ENCODE results near the gene ZBTB40.

ZBTB40 gene

DNA sequence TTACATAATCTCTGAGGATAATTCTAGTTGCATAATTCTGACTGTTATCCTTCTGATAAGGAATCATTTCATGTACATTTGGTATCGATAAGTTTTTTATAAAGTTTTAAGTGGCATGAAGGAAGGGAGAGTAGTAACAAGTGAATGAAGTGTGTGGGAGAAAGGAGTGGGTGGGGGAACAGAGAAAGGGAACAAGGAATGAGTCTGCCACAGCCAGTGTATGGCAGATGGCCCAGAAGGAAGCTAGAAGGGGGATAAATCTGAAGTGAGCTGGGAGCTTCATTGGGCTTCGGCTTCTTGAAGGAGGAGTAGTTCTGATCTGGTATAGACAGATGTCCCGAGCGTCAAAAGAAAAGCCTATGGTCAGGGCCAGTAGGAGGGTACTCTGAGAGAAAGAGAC, 18.6 kb downstream of the ZBTB40 start:
- FAIRE-seq, result no peak
- DNase-seq (ENCODE audit: low spot score), result no peak

DNA sequence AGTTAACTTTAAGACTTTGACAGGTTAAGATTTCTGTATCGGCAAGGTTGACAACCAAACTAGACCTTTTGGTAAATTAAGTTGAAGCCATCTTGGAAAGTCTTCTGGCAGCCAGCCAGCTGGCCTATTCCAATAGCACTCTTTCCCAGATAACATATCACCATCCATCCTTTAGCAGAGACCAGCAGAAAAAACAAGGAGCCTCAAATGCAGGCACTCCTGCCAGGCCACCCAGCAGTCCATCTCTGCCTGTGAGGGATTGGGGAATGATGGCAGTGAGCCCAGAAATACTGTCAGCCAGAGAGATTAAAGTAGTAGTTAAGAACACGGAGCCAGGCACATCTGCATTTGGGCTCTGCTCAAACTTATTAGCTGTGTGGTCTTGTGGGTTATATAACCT, 19.4 kb downstream of the ZBTB40 start:
- no peak for FAIRE-seq
- no peak for DNase-seq (ENCODE audit: low spot score)

DNA sequence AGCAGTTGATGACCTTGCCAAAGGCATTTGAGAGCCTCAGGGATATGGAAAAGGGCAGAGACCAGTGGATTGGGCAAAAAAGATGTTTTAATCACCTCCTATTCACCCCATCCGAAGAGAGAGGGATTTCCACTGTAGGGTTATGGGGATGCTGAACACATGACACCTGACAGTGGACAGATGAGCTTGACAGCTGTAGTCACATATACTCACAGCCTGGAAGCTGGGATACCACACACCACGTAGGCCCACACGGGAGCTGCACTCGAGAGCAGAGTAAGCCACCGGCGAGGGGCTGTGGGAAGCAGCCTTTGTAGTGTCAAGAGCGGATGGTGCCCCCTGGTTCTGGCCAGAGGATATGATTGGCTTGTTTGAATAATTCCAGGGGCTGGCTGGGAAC, 20.0 kb downstream of the ZBTB40 start:
- FAIRE-seq (no peak), DNase-seq (ENCODE audit: low spot score) (no peak)

DNA sequence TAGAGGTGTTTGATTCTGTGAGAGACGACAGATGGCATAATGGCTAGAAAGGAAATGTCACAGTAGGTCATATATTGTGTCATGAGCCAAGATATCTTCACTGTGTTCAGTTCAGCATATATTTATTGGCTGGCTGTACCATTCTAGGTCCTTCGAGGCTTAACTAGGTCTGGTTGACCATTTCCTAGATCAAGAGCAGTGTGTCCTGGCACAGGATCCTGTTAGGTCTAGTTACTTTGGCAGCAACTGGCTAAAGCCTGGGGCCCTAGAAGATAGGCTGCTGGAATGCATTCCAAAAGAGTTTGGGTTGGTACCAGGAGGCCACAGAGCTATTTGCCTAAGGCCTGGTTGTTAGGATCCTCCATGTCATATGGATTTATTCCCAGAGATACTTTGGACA, 20.9 kb downstream of the ZBTB40 start:
- FAIRE-seq (no peak), DNase-seq (ENCODE audit: low spot score) (no peak)

DNA sequence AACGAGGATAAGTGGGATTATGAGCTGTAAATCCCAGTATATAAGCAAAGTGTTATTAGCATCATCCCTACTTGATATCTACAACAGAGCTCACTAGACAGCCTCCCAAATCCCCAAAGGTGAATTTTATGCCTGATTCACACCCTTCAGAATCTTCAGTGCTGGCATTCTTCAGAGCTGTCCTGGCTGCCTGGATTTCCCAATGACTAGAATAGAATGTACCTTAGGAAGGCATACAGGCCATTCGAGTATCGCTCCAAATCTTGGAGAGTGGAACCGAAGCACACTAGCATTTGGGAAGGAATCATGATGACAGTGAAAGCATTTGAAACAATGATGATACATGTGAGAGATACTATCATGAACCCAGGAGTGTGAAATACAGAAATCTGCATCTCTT, 22.3 kb downstream of the ZBTB40 start:
- no peak for DNase-seq (ENCODE audit: low spot score)
- FAIRE-seq, result no peak

DNA sequence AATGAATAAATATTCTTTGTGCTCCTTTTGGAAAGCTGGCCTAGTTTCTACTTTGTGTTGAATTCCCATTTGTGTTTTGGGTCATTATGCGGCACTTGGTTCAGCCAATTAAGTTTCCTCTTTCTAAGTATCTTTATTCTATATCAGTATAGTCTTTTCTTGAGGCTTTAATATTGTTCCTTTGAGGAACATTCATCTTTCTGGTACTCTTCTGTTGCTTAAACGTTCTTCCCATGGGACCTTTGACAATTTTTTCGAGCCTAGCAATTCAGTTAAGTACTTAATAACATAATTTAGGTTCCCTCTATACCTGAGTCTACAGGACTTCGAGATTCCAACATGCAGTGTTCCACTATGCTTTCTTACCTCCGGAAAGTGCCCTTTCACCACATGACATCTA, 24.9 kb downstream of the ZBTB40 start:
- DNase-seq (ENCODE audit: low spot score), result no peak
- no peak for FAIRE-seq

DNA sequence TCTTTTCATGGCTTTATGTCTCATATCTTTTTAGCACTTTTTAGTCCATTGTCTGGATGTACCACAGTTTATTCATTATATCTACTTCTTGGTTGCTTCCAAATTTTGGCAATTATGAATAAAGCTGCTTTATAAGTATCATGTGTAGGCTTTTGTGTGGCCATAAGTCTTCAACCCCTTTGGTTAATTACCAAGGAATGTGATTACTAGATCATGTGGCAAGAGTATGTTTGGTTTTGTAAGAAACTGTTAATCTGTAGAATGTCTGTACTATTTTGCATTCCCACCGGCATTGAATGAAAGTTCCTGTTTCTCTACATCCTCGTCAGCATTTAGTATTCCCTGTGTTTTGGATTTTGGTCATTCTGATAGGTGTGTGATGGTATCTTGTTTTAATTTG, 31.5 kb downstream of the ZBTB40 start:
- no peak for FAIRE-seq

DNA sequence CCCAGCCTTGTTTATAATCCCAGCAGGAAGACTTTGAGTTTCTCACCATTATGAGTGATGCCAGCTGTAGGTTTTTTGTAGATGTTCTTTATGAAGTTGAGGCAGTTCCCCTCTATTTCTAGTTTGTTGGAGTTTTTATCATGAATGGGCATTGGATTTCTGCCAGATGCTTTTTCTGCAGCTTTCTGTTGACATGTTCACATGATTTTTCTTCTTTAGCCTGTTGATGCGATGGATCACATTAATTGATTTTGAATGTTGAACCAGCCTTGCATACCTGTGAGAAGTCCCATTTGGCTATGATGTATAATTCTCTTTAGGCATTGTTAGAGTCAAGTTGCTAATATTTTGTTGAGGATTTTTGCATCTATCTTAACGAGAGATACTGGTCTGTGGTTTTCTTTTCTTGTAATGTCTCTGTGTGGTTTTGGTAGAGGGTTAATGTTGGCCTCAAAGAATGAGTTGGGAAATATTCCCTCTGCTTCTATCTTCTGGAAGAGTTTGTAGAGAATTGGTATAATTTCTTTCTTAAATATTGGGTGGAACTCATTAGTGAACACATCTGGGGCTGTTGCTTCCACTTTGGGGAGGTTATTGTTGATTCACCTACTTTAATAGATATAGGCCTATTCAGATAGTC, 33.2 kb downstream of the ZBTB40 start:
- no peak for FAIRE-seq
- no peak for DNase-seq (ENCODE audit: low spot score)

More for the DNA sequence above, 31.5 kb downstream of the ZBTB40 start:
- DNase-seq (ENCODE audit: low spot score), result no peak

DNA sequence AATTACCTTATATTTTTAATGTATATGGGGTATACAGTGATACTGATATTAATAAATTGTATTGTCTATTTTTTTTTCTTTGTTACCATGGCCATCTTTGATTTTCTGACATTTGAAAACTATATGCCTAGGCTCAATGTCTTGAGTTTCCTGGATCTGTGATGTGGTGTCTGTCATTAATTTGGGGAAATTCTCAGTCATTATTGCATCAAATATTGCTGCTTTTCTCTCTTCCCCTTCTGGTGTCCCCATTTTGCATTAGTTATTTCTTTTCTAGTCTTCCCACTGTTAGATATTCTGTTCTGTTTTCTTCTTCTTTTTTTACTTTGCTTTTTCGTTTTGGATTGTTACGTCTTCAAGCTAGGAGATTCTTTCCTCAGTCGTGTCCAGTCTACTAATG, 33.8 kb downstream of the ZBTB40 start:
- no peak for FAIRE-seq
- DNase-seq (ENCODE audit: low spot score), result no peak

DNA sequence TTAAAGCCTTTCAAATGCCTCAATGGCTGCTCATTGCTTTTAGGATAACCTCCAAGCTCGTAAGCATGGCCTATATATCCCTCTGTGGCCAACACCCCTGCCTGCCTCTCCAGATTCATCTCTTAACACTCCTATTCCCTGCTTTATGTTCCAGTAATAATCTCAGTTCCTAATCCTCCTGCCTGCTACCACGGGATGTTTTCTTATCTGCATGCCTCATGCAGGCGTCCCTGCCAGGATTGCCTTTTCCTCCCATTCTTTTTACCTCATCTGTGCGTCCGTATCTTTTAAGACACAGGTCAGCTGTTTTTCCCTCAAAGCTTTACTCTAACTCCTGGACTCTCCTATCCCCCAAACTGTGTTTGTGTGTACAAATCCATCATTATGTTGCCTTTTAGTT, 36.1 kb downstream of the ZBTB40 start:
- DNase-seq (ENCODE audit: low spot score) (no peak), FAIRE-seq (no peak)

DNA sequence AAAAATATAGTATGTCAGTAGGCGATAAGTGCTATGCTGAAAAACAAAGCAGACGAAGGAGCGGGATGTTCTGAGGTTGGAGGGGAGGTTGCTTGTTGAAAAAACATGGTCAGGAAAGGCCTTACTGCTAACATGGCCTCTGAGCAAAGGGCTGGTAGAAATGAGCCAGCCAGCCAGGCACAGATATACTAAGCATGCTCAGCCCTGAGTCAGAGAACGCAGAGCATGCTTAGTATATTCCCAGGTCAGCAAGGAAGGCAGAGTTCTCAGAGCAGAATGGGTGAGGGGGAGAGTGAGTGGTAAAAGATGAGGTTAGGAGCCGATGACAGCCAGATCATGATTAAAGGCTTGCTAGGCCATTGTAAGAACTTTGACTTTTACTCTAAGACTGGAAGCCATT, 36.7 kb downstream of the ZBTB40 start:
- no peak for DNase-seq (ENCODE audit: low spot score)
- no peak for FAIRE-seq

DNA sequence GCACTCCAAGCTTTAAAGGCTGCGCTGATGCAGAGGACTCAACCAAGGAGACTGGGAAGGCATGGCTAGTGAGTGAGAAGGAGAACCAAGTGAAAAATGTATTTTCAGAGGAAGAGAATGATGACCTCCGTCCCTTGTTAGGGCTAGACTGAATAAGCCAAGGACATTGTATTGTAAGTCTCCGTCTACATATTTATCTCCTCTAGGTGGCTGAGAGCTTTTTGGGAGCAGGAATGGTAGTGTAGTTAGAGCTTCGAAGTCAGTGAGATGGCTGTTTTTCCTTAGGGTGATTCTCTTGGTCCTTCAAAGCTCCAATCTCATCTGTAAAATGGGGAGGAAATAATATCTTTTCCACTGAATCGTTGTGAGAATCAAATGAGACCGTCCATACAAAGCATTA, 37.6 kb downstream of the ZBTB40 start:
- no peak for FAIRE-seq
- DNase-seq (ENCODE audit: low spot score), result no peak

DNA sequence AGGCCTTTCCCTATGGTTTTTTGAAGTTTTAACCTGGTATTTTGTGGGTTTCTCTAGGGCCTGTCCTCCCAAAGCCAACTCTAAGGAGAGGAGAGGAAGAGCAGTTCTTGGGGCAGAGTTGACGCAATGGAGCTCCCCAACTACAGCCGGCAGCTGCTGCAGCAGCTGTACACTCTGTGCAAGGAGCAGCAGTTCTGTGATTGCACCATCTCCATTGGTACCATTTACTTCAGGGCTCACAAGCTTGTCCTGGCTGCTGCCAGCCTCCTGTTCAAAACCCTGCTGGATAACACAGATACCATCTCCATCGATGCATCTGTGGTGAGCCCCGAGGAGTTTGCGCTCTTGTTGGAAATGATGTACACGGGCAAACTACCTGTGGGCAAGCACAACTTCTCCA, 38.2 kb downstream of the ZBTB40 start:
- FAIRE-seq (no peak), DNase-seq (ENCODE audit: low spot score) (no peak)

DNA sequence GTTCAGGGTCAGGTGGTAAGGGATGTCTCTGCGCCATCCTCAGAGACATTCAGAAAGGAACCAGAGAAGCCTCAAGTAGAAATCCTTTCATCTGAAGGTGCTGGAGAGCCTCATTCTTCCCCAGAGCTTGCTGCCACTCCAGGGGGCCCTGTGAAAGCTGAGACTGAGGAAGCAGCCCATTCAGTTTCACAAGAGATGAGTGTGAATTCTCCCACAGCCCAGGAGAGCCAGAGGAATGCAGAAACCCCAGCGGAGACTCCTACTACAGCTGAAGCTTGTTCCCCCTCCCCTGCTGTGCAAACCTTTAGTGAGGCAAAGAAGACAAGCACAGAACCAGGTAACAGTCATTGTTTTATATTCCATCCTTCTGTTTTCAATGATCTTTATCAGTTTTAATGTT, 38.7 kb downstream of the ZBTB40 start:
- DNase-seq (ENCODE audit: low spot score), result no peak
- no peak for FAIRE-seq

DNA sequence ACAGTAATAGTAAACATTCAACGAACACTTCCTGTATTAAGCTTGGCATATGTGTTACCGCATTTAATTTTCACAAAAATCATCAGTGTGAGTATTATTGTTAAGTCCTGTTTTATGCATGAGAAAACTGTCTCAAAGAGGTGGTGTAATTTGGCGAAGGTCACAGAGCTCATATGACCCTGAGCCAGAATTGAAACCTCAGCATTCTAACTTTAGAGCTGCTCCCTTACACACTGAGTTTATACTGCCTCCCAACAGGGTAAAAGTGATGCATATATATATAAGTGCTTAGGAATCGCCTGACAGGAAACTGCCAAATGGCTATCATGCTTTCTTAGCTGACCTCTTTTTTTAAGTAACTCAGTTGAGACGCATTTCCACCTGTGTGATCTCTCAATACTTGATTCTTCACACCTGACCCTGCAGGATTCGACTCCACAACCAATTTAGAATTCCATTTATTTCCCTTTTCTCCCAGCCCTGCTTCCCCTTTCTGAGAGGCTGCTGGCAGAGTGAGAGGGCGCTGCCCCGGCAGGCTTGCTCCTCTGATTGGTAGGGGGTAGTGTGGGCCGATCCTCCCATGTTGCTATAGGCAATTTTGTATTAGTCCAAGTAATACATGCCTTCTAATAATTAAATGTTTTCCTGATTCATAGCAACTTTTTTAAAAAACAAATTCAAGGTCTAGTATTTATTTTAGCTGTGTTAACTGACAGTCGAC, 40.5 kb downstream of the ZBTB40 start:
- FAIRE-seq, result no peak
- DNase-seq (ENCODE audit: low spot score), result no peak

DNA sequence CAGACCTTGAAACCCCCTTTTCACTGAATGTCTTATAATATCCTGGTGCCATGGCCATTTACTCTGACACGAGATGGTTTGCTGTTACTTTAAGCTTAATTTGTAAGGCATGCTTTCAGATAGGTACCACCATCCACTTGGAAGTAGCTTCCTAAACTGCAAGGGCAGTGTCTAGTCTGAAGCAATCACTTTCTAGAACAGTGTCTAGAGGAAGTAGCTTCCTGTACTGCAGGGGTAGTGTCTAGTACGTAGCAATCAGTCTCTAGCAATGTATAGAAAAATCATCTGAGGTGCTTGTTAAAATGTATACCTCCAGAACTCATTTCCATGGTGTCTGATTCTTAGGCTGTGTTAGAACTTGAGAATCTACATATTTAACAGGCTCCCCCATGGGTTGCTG, 42.5 kb downstream of the ZBTB40 start:
- FAIRE-seq, result no peak
- no peak for DNase-seq (ENCODE audit: low spot score)

DNA sequence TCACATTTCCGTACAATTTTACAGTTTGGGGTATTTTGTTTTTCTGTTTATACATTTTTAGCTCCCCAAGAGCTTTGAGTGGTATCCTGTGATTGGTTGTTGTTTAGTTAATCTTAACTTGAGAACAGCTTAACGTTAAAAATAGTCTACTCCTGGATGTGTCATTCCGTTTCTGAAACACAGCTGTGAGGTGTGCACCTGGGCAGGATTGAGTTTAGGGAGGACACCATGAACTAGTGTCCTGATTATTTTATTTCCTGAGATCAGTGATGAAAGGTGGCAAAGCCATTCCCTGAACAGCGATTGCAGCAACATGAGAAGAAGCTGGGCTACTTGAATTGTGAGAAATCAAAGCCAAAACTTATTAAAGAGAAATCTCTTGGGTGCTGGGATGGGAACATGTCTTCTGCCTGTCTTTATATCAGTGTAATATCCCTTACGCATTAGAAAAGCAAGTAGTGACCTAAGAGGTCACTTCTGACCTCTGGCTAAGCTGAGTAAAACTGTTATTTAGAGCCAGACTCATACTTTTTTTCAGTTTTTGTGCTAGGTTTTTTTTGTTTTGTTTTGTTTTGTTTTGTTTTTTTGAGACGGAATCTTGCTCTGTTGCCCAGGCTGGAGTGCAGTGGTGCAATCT, 43.4 kb downstream of the ZBTB40 start:
- no peak for FAIRE-seq

DNA sequence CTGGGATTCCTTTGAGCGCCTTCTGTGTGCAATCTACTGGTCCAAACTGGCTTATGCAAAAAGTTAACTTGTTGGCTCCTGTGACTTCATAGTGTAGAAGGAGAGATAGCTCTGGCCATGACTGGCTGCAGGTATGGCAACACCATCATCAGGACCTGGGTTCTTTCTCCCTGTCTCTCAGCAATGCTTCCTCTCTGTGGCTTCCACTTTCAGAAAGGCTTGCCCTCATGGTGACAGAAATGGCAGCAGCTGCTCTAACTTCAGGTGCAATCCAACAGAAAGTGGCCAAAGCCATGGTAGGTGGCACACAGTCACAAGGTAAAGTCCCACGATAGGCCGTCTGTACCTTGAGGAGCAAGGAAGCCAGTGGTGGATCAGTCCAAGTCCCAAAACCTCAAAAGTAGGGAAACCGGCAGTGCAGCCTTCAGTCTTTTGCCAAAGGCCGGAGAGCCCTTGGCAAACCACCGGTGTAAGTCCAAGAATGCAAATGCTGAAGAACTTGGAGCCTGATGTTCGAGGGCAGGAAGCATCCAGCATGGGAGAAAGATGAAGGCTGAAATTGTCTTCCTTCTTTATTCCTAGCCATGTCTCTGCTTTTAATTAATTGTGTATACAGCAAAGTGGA, 45.0 kb downstream of the ZBTB40 start:
- no peak for FAIRE-seq
- DNase-seq (ENCODE audit: low spot score), result no peak

More for the DNA sequence above, 43.4 kb downstream of the ZBTB40 start:
- DNase-seq (ENCODE audit: low spot score), result no peak

DNA sequence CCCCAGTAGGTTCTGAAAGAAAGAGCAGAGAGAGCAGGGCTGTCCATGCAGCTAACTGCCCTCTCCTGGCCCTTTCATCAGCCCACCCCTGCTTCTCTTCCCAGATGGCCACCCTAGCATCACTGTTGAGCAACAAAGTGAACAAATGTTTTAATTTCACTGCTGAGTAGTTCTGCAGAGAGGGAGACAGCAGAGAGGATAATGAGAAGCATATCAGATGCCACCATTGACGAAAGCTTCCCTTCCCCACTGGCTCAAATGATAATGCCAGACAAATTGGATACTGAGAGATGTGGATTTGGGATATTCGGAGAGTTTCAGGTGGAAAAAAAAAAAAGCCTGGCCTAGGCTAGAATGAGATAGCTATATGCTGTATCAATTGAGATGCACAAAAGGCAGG, 46.8 kb downstream of the ZBTB40 start:
- no peak for FAIRE-seq
- no peak for DNase-seq (ENCODE audit: low spot score)

DNA sequence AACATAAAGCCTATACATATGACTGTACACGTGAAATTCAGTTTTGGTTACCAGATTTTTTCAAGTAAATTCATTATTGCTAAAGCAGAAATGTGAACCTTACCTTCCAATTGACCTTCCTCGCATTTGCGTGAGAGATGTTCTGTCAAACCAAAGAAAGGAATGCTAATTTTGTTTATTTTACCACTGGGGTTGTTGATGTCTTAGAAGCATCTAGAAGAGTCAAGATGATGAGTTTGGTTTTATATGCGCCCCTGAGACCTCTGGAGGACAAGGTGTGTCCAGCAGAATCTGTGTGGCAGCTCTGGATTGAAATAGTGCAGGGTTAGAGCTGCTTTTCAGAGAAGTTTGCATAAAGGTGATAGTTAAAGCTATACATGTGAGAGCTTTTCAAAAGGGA, 48.4 kb downstream of the ZBTB40 start:
- FAIRE-seq (no peak), DNase-seq (ENCODE audit: low spot score) (no peak)

DNA sequence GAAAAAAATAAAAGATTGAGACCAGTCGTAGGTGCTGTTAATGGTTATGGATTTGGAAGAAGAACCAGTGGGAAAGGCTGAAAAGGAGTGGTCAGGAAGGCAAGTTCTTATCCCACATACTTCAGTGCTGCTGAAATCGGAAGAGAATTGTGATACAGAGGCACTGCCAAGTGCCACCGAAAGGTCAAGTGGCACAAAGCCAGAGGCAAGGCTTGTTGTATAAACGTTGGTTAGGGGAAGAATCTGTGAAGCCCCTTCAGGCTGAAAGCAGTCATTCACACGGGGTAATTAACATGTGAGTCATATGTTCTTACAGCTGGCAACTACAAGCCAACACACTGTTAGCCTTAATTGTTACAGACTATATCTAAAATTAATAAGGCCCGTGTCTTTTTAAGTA, 48.8 kb downstream of the ZBTB40 start:
- no peak for FAIRE-seq

DNA sequence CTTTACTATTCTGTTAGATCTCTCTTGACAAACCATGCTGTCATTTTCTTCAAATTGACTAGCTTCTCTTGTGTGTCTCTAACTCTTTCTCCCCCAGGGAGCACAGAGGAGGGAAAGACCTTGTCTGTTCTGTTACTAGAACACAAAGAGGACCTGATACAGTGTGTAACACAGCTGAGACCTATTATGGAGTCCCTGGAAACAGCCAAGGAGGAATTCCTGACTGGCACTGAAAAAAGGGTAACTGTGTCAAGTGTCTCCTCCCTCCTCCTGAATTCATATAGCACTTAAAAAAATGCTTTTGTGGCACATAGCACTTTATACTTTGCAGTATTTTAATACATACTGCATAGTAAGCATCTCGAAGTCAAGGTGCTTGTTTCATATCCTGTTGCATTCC, 50.6 kb downstream of the ZBTB40 start:
- FAIRE-seq (no peak), DNase-seq (ENCODE audit: low spot score) (no peak)

More for the DNA sequence above, 48.8 kb downstream of the ZBTB40 start:
- DNase-seq (ENCODE audit: low spot score), result peak; percentile 29
